Sigmoid colon (tissue), 3 donors: ENCODE measurements around the gene OTOP3.
"Not testable (repeated sequence)": the region's sequence is repeated elsewhere in the genome, so short reads cannot be mapped to it uniquely, and the experiment has no call there.

ENCODE experiments used
- CTCF ChIP-seq, 4 experiments: fragments of 450-650 bp in 3 of 4; fragments of 200-600 bp in 1 of 4; IDR thresholded peaks; one replicate each; pipeline ENCODE4 v1.5.1; 2016 to 2019; ENCODE audit warnings: antibody characterized with exemption in 4 of 4, mild to moderate bottlenecking in 3 of 4, moderate library complexity in 2 of 4
- POLR2A ChIP-seq, 2 donors: fragments of 450-650 bp; IDR thresholded peaks; one replicate each; pipeline ENCODE4 v1.6.1; 2016; ENCODE audit warnings: antibody characterized with exemption in 2 of 2, mild to moderate bottlenecking in 2 of 2, moderate library complexity in 2 of 2

DNA sequence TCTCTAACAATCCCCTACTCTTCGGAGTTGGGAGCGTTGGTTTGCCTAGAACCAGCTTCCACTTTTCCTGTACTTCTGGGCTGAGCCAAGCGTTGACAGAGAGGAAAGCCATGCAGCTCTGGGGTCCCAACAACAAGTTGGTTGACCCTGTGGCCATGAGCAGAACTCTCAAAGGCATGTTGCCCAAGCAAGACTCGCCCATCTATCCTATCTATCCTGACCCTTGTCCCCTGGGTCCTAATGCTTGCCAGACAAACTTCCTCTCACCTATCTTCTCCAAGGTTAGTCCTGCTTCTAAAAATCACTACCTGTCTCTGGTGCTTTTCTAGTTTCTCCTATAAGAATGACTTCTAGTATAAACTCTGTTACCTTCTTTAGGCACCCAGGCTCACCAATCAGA lies 26.6 kb upstream of the OTOP3 start:
- not testable (repeated sequence) for TF ChIP-seq CTCF, POLR2A (IDR thresholded peaks at IDR 0.05)
